A673 (cell line): ENCODE data around the gene HSP90AB1.

Experiments used
- CTCF ChIP-seq: fragments of 300-800, 200-600 bp; sonication (generic); conservative IDR thresholded peaks from 2 replicates; pipeline ENCODE4 v1.5.1; 2017; ENCODE audit warnings: low read depth, mild to moderate bottlenecking, antibody characterized with exemption, low read length, moderate library complexity, mixed read lengths
- EZH2 ChIP-seq: fragments of 200-600 bp; sonication (generic); IDR thresholded peaks from 2 replicates; pipeline ENCODE4 v1.6.1; 2017; ENCODE audit warnings: borderline replicate concordance, low read depth, mild to moderate bottlenecking, mixed read lengths, antibody characterized with exemption, low read length; ENCODE audit not compliant: poor library complexity, severe bottlenecking

GRCh38 chr6:44227148-44227793, 19.6 kb upstream of the HSP90AB1 start:
- TF ChIP-seq CTCF (no peak), EZH2 (no peak)
